Measurements from ENCODE around the gene MBOAT7. TPM values are rescaled to one million over a fixed set of nuclear protein-coding genes. Genes with fewer than 3 reads are reported as not detected.

MBOAT7 gene
- 19.2 and 30.1 TPM in 2 replicates for total RNA-seq

GRCh38 chr19:54189145-54189734, at the start of gene MBOAT7:
MBOAT7 (minus strand) TSS chr19:54189580; CDS start chr19:54188508, 1,072 bp downstream.

GRCh38 chr19:54222474-54223276, 33.3 kb upstream of the MBOAT7 start, which contains the start of gene LILRB3:
LILRB3 (minus strand) TSS chr19:54223007; CDS start chr19:54222976, 31 bp downstream.

GRCh38 chr19:54191011-54191810, 1.8 kb upstream of the MBOAT7 start, which contains the start of gene TSEN34:
TSEN34 (plus strand) TSS chr19:54191308; CDS start chr19:54191365, 57 bp downstream.

GRCh38 chr19:54172471-54173358, 16.7 kb downstream of the MBOAT7 start, which contains the start of gene TMC4:
TMC4 (minus strand) TSS chr19:54173160; CDS start chr19:54173117, 43 bp downstream.

GRCh38 chr19:54159352-54160181, 29.8 kb downstream of the MBOAT7 start, which contains the start of gene LENG1:
LENG1 (minus strand) TSS chr19:54159721; CDS start chr19:54159695, 26 bp downstream.

GRCh38 chr19:54137699-54138488, 51.5 kb downstream of the MBOAT7 start, which contains the start of gene CNOT3:
CNOT3 (plus strand) TSS chr19:54137762; CDS start chr19:54142979, 5,217 bp downstream.

Other genes starting within 250 kb of the MBOAT7 start
- gene CACNG8, start 226.6 kb downstream of the MBOAT7 start, total RNA-seq: not detected in 2 replicates
- not detected in 2 replicates for gene CACNG6, start 197.9 kb downstream of the MBOAT7 start, total RNA-seq
- not detected in 2 replicates for gene VSTM1, start 125.7 kb downstream of the MBOAT7 start, total RNA-seq
- gene TARM1, start 108.2 kb downstream of the MBOAT7 start, total RNA-seq: not detected in 2 replicates
- 0.72 and 1.1 TPM in 2 replicates for gene OSCAR, start 88.8 kb downstream of the MBOAT7 start, total RNA-seq
- 3.4 and 4.5 TPM in 2 replicates for gene NDUFA3, start 86.7 kb downstream of the MBOAT7 start, total RNA-seq
- gene TFPT, start 73.9 kb downstream of the MBOAT7 start, total RNA-seq: 4.9 and 14.9 TPM in 2 replicates
- gene PRPF31, start 73.8 kb downstream of the MBOAT7 start, total RNA-seq: 40.3 and 50.6 TPM in 2 replicates
- 3.4 and 7.5 TPM in 2 replicates for gene CNOT3, start 51.8 kb downstream of the MBOAT7 start, total RNA-seq
- gene LENG1, start 29.9 kb downstream of the MBOAT7 start, total RNA-seq: 5.5 and 6.7 TPM in 2 replicates
- gene TMC4, start 16.4 kb downstream of the MBOAT7 start, total RNA-seq: 32.5 and 38.2 TPM in 2 replicates
- 118 and 129 TPM in 2 replicates for gene TSEN34, start 1.7 kb upstream of the MBOAT7 start, total RNA-seq
- gene RPS9, start 11.3 kb upstream of the MBOAT7 start, total RNA-seq: 2,554 and 3,066 TPM in 2 replicates
- not detected in 2 replicates for gene LILRB3, start 33.4 kb upstream of the MBOAT7 start, total RNA-seq
- not detected in 2 replicates for gene LILRA6, start 53.2 kb upstream of the MBOAT7 start, total RNA-seq
- not detected in 2 replicates for gene LILRB5, start 67.7 kb upstream of the MBOAT7 start, total RNA-seq
- gene LILRB2, start 91.5 kb upstream of the MBOAT7 start, total RNA-seq: not detected in 2 replicates
- gene LILRA5, start 123.6 kb upstream of the MBOAT7 start, total RNA-seq: not detected in 2 replicates
- not detected in 2 replicates for gene LILRA4, start 149.6 kb upstream of the MBOAT7 start, total RNA-seq
- gene LAIR1, start 175.4 kb upstream of the MBOAT7 start, total RNA-seq: under 0.01 TPM in 1 of 2 replicates, not detected in the other
- gene TTYH1, start 225.9 kb upstream of the MBOAT7 start, total RNA-seq: not detected in 2 replicates